NOMO-1 treated with dmso at 0.1 percent for 144 hours (cell line): ENCODE data around the gene CCR7.
A peak's percentile ranks its signal among the peaks of the same experiment; 100 is the strongest.
"Not testable (repeated sequence)": the region's sequence is repeated elsewhere in the genome, so short reads cannot be mapped to it uniquely, and the experiment has no call there.

Experiments
- DNase-seq: peaks from one replicate; lab custom pipeline; 2025; ENCODE audit not compliant: unreplicated experiment; lab: John Stamatoyannopoulos, UW

The CCR7 gene

GRCh38 chr17:40597556-40598300 lies 32.5 kb upstream of the CCR7 start:
- DNase-seq: no peak

- DNase-seq: no peak
These were observed 31.9 kb upstream of the CCR7 start for GRCh38 chr17:40597156-40597555.

- peak; percentile 64 for DNase-seq
These were observed 31.1 kb upstream of the CCR7 start for GRCh38 chr17:40596261-40596919.

GRCh38 chr17:40590742-40591141 lies 25.5 kb upstream of the CCR7 start:
- DNase-seq: no peak

GRCh38 chr17:40588552-40588951 lies 23.3 kb upstream of the CCR7 start:
- no peak for DNase-seq

- DNase-seq: not testable (repeated sequence)
These were observed 21.0 kb upstream of the CCR7 start for GRCh38 chr17:40586264-40586663.

GRCh38 chr17:40584950-40585349 lies 19.7 kb upstream of the CCR7 start:
- DNase-seq: not testable (repeated sequence)

- peak; percentile 65 for DNase-seq
These were observed 17.1 kb upstream of the CCR7 start for GRCh38 chr17:40582328-40582901.

- DNase-seq: no peak
These were observed 14.9 kb upstream of the CCR7 start for GRCh38 chr17:40580140-40580539.

- DNase-seq: no peak
These were observed 14.2 kb upstream of the CCR7 start for GRCh38 chr17:40579471-40579870.

- DNase-seq: no peak
These were observed 12.4 kb upstream of the CCR7 start for GRCh38 chr17:40577611-40578065.

- DNase-seq: no peak
These were observed 11.0 kb upstream of the CCR7 start for GRCh38 chr17:40576113-40576740.

GRCh38 chr17:40574292-40574691 lies 9.0 kb upstream of the CCR7 start:
- DNase-seq: no peak

GRCh38 chr17:40572245-40572993 lies 7.1 kb upstream of the CCR7 start:
- not testable (repeated sequence) for DNase-seq

GRCh38 chr17:40568074-40568836 lies 3.0 kb upstream of the CCR7 start:
- DNase-seq: no peak

GRCh38 chr17:40567377-40567776 lies 2.1 kb upstream of the CCR7 start:
- no peak for DNase-seq

- no peak for DNase-seq
These were observed 617 bp upstream of the CCR7 start for GRCh38 chr17:40565769-40566409.

- no peak for DNase-seq
These were observed 933 bp downstream of the CCR7 start for GRCh38 chr17:40564195-40564882.
